Measurements from ENCODE around the gene ADORA3. TPM values are rescaled to one million over a fixed set of nuclear protein-coding genes. Genes with fewer than 3 reads are reported as not detected.
A peak's percentile ranks its signal among the peaks of the same experiment; 100 is the strongest.

ADORA3 gene
- total RNA-seq (10 to 100 TPM in 7 of 9 donors, 1 to 10 TPM in 2; 2.3 to 51.0 (median 20.9) TPM), polyA plus RNA-seq (10 to 100 TPM in 2 of 3 donors, 1 to 10 TPM in 1; 9.6 to 15.6 (median 10.1) TPM)
- long read RNA-seq, donor 1: 0 reads
- long read RNA-seq, donor 2, partial matches to known transcripts: 0 of 1 reads
- long read RNA-seq, donor 2, other reads (novel, unspliced or antisense): 0 of 1 reads
- long read RNA-seq, donor 3, partial matches to known transcripts: 0 of 2 reads
- long read RNA-seq, donor 3, other reads (novel, unspliced or antisense): 0 of 2 reads
- long read RNA-seq, donor 4, transcript ADORA3-201 (2 exons, 1,884 nt): major isoform, 9 of 11 reads
- long read RNA-seq, donor 4, partial matches to known transcripts: 0 of 11 reads
- long read RNA-seq, donor 4, other reads (novel, unspliced or antisense): 2 of 11 reads
- long read RNA-seq, donor 5, transcript ADORA3-201 (2 exons, 1,884 nt): major isoform, 15 of 19 reads
- long read RNA-seq, donor 5, partial matches to known transcripts: 0 of 19 reads
- long read RNA-seq, donor 5, other reads (novel, unspliced or antisense): 2 of 19 reads
- long read RNA-seq, donor 6, transcript ADORA3-201 (2 exons, 1,884 nt): major isoform, 8 of 8 reads
- long read RNA-seq, donor 6, partial matches to known transcripts: 0 of 8 reads
- long read RNA-seq, donor 6, other reads (novel, unspliced or antisense): 0 of 8 reads
- long read RNA-seq, donor 7: 0 reads
- long read RNA-seq, donor 8: 0 reads
- long read RNA-seq, donor 9: 0 reads
- long read RNA-seq, donor 10: 0 reads

DNA sequence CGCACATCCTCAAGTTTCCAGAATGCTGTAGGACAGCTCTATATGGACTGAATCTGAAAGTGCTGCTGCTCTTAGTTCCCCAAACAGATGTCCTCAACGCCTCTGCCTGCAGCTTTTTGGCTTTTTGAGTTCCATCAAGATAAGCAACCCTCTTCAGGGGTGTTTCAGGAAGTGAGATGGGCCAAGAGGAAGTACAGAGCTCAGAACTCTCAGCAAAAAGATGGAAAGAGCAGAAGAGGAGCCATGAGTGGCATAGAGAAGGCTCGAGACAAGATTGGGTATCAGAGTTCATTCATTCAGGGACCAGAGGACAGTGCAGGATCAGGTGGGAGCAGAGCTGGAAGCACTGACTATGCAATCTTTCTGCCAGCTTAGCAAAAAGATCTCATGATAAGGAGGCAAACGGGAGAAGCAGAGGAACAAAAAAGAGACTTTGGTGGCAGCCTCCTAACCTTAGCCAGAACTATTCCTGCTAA lies at the start of gene ADORA3, which contains the start of gene TMIGD3:
ADORA3 (minus strand) TSS at position 49 of the 476 bp plus-strand sequence. CDS start 279 bp downstream, outside the sequence.
TMIGD3 (minus strand) TSS at position 49 of the 476 bp plus-strand sequence. CDS start 279 bp downstream, outside the sequence.
- peak within 1 kb of the TSS in 1 of 4 donors; percentile 38 for H3K4me3 ChIP-seq
- no peaks in the 10 kb centered on the region for H3K9me3 ChIP-seq (replicated peaks in 1 of 3)
- no peaks in the 10 kb centered on the region for H3K36me3 ChIP-seq (replicated peaks in 1 of 2)
- peaks cover 15 to 23% of the 10 kb centered on the region in 2 donors for H3K4me1 ChIP-seq (replicated peaks in 1 of 2)
- peak in 3 of 7 donors; percentile 32 to 43 (median 43) for DNase-seq
- 55 to 74% (median 64%) methylated on average over 4 of the region's 4 CpGs for WGBS, 4 donors
- no peaks in the 10 kb centered on the region for H3K27me3 ChIP-seq
- no peak for TF ChIP-seq CTCF (IDR thresholded peaks at IDR 0.05)
- TF ChIP-seq POLR2A (IDR thresholded peaks at IDR 0.05): peak in 1 of 2 donors; percentile 42
- intact Hi-C loops (cut with DNase I): loop anchor here in 1 of 2 donors (10.0 kb wide), 1 partner anchor 251 kb away; the partner anchor contains the start of gene DDX20
- peak within 1 kb of the TSS in 3 of 5 donors; percentile 24 to 65 (median 65) for H3K27ac ChIP-seq

DNA sequence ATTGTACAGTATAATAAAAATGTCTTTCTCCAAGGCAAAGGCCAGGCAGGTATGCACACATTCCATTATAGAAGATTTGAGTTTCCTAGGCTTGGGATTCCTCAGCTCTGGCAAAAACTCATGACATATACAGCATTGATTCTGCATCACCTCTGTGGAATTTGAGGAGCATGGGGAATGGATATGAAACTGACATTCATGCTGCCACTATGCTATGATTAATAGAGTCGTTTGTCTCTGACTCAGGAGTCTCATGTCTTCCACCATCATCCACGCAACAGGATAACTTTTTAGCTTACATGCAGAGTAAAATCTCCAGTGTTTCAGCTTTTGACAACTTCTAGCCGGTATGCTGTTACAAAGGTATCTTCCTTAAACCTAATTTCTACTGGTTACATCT lies 49.8 kb upstream of the ADORA3 start:
- intact Hi-C loops (cut with DNase I): no loop called here
- no peaks in the 10 kb centered on the region for H3K9me3 ChIP-seq (replicated peaks in 1 of 3)
- no peak for DNase-seq
- H3K4me1 ChIP-seq (replicated peaks in 1 of 2): no peaks in the 10 kb centered on the region
- TF ChIP-seq POLR2A (IDR thresholded peaks at IDR 0.05) (no peak), CTCF (IDR thresholded peaks at IDR 0.05) (no peak)
- H3K27me3 ChIP-seq: no peaks in the 10 kb centered on the region
- WGBS, 4 donors: 88 to 94% (median 92%) methylated on average over 3 of the region's 3 CpGs
- H3K27ac ChIP-seq: no peak overlapping the region
- no peaks in the 10 kb centered on the region for H3K36me3 ChIP-seq (replicated peaks in 1 of 2)
- no peak overlapping the region for H3K4me3 ChIP-seq

DNA sequence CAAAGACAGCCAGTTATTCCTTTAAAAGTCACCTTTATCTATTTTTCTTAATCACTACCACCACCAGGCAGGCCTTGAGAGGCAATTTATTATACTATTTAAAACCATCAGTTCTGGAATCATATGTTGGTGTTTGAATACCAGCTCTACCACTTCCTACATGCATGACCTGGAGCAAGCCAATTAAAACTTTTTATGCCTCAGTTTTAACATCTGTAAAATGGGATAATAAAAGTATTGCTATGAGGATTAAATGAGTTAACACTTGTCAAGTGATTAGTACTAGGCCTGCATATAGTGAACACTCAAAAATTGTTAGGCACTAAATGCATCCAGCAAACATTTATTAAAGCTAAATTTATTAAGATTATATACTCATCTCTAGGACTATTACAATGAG lies 49.2 kb upstream of the ADORA3 start:
- no peak for DNase-seq
- H3K27ac ChIP-seq: no peak overlapping the region

More for the DNA sequence above, 49.2 kb upstream of the ADORA3 start:
- H3K4me3 ChIP-seq: no peak overlapping the region
- intact Hi-C loops (cut with DNase I): no loop called here
- no peaks in the 10 kb centered on the region for H3K36me3 ChIP-seq (replicated peaks in 1 of 2)
- no peaks in the 10 kb centered on the region for H3K9me3 ChIP-seq (replicated peaks in 1 of 3)
- no peaks in the 10 kb centered on the region for H3K27me3 ChIP-seq
- H3K4me1 ChIP-seq (replicated peaks in 1 of 2): no peaks in the 10 kb centered on the region
- TF ChIP-seq CTCF (IDR thresholded peaks at IDR 0.05) (no peak), POLR2A (IDR thresholded peaks at IDR 0.05) (no peak)
